Breast epithelium (tissue), 3 donors: ENCODE data around the gene NRXN3.

ENCODE experiments used
- CTCF ChIP-seq, 3 donors: fragments of 450-650 bp; IDR thresholded peaks; one replicate each; pipeline ENCODE4 v1.5.1; 2016 to 2017; ENCODE audit warnings: antibody characterized with exemption in 3 of 3, mild to moderate bottlenecking in 3 of 3, moderate library complexity in 3 of 3
- POLR2A ChIP-seq: fragments of 450-650 bp; IDR thresholded peaks from one replicate; pipeline ENCODE4 v1.6.1; 2016; ENCODE audit warnings: antibody characterized with exemption, mild to moderate bottlenecking, moderate library complexity
- POLR2AphosphoS5 ChIP-seq, 3 donors: sonication (generic); formaldehyde crosslinking; IDR thresholded peaks; one replicate each; pipeline ENCODE4 v1.6.1; 2017; ENCODE audit warnings: antibody characterized with exemption in 3 of 3

- TF ChIP-seq CTCF (IDR thresholded peaks at IDR 0.05) (no peak), POLR2AphosphoS5 (IDR thresholded peaks at IDR 0.05) (no peak), POLR2A (no peak)
Observed at GRCh38 chr14:79631276-79631675, 1461.1 kb downstream of the NRXN3 start.
